ENCODE results near the gene RAPGEF5.

Gene RAPGEF5

GRCh38 chr7:22300839-22301238 is 56.1 kb downstream of the RAPGEF5 start:
- no peak for DNase-seq

DNA sequence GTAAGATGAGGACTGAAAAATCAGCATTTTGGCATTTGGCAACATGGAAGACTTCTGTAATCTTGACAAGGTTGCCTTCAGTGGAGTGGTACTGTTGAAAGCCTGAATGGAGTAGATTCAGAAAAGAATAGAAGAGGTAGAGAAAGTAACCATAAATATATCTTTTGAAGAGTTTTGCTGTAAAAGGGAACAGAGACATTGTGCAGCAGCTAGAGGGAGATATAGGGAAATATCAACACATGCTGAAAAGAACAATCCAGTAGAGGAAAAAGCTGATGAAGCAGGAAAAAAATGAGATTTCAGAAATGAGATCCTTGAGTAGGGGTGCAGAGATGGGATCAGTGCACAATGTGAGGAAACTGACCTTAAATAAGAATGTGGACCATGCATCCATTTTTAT is 60.0 kb downstream of the RAPGEF5 start:
- DNase-seq = no peak

- DNase-seq = no peak
These were observed 60.7 kb downstream of the RAPGEF5 start for GRCh38 chr7:22296265-22296566.

DNA sequence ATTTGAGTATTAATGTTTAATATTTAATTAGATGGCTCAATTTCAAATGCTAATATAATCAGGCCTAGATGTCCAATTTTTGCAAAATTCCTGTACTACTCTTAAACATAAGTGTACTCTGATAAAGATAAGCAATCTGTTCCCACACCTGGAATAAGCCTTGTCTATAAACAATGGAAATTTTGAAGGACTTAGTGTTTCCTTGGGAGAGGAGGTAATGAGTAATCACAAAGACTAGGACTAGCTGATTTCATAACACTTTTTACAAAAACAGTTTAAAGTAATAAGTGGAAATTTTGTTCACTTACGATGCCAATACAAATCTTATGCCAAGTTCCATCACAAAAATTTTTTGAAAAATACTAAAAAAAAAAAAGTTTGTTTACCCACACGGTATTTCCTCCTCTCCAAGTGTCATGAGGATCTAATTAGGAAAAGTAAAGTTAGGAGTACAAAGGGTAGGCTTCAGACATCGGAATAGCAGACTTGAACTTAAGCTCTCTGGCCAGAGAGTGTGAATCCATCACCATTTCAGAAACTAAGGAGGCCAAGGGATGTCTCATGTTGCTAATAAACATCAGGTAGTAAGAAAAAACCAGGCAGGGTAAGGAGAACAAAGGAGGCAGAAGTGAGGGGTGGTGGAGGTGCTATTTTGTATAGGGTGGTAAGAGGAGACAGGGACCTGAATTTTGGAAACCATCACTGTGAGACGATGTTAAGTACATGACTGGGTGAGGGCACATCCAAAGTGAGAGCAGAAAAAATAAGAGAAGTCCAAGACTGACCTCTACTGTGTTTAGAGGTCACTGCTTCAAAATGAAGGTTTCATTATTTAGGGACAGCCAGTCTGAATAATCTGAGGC is 61.3 kb downstream of the RAPGEF5 start:
- DNase-seq = no peak

DNA sequence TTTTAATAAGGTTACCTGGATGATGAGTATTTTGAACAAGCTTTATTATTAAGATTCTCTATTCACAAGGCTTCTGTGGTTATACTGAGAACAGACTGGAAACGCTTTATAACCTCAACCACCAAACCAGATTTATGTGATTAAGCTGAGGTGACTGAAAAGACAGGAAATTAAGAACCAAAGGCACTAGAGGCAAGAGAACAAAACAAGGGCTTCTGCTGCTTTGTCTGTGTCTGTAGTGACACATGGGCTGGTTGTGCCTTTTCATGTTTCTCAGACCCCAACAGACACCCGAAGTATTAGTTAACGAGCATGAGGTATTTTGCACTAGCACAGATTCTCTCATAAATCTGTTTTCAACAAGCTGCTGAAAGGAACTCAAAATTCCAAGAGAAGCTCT is 64.4 kb downstream of the RAPGEF5 start:
- DNase-seq = no peak

GRCh38 chr7:22291977-22292376 is 65.0 kb downstream of the RAPGEF5 start:
- DNase-seq = no peak

- no peak for DNase-seq
These were observed 68.8 kb downstream of the RAPGEF5 start for GRCh38 chr7:22288202-22288601.

DNA sequence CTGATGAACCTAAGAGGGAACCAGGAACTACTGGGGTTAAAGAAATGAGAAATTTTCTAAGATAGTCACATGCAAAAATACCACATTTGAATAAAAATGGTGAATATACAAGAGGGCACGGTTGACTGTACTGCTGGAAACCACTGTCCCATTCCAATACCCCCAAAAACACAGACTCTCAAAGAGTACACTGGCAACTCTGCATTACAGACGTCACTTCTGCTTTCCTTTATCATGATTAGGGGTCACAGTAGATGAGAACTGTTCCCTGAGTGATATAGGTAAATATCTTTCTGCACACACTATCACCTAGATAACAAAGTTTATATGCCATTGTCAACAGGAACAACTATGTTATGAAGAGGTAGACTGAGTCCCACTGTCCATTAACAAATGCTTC is 69.5 kb downstream of the RAPGEF5 start:
- no peak for DNase-seq

DNA sequence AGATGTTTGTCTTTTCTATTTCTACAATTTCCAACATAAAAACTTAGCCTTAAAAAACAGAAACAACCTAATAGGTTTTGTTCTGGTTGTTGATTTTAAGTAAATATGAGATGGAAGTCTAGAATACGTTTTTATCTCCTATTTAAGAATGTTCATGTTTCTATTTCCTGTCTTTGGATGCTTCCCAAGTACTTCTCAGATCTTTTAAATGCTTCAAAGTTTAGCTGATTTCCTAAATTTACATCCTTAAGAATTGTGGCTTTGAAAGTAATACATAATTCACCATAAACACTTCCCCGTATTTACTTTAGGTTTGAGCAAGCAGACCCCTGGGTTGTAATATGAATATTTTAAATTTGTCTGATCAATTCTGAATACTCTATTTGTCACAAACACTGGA is 70.5 kb downstream of the RAPGEF5 start:
- DNase-seq = no peak

GRCh38 chr7:22281481-22281880 is 75.5 kb downstream of the RAPGEF5 start:
- no peak for DNase-seq

DNA sequence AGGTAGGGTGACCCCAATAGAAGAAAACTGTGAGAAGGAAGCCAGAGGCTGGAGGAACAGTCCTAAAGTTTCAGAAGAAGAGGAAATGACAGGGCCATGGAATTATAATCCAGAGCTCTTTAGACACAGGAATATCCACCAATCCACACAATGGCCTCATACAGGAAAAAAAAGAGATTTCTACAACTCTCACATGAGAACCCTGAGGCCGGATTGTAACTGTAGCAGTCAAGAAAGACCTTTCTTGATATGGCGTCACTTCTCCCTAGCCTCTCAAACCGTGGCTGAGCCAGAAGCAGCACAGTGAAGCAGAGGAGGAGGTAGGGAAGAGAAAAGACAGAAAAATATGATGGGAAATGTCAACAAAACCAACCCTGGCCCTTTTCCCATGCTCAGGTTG is 76.9 kb downstream of the RAPGEF5 start:
- DNase-seq = no peak

GRCh38 chr7:22278660-22279059 is 78.3 kb downstream of the RAPGEF5 start:
- DNase-seq = no peak

DNA sequence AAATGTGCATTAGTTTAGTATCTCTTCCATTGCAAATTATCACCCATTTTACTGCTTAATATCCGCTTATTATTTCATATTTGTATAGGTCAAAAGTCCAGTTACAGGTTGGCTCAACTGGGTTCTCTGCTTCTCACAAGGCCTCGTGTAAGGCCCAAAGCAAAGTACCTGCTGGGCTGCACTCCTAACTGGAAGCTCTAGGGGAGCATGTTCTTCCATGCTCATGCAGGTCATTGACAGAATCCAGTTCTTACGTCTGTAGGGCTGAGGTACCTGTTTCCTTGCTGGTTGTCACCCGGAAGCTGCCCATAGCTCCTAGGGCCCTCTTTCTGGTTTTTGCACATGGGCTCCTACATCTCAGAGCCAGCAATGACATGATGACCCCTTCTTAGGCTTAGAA is 79.6 kb downstream of the RAPGEF5 start:
- DNase-seq = no peak

GRCh38 chr7:22275661-22276060 is 81.3 kb downstream of the RAPGEF5 start:
- no peak for DNase-seq

GRCh38 chr7:22271311-22271710 is 85.6 kb downstream of the RAPGEF5 start:
- DNase-seq = no peak

DNA sequence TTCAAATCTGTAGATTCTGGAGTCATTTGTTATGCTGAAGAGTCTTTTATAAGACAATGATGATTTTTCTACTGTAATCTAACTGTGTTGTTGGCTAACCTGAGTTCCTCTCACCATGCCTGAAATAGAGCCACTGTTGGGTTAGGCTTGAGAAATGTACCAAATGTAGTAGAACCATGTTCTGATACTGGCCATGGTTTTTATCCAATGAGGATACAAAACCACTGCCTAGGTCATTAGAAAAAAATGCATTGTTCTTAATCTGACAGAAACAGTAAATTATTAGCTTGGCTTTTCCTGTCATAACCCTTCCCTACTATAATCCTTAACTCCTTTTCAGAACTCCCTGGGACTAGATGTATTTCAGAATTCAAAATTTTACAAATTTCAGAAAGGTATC is 86.6 kb downstream of the RAPGEF5 start:
- DNase-seq = no peak

DNA sequence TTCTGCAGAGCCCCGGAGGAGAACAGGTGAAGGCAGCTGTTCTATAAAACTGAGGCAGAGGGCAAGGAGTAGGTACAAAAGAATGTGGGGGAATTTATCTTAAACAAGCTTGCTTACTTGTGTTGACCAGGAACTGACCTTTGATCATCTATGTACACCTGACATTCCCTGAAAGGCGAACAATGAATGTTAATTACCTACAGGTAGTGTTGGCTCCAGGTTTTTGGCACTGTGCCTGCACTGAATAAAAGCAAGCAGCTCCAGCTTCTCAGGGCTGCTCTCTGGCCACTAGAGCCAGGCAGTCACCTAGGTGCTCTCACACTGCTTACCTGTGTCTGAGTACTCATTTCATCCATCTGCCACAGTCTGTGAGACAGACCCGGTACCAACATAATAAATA is 87.0 kb downstream of the RAPGEF5 start:
- DNase-seq = no peak

DNA sequence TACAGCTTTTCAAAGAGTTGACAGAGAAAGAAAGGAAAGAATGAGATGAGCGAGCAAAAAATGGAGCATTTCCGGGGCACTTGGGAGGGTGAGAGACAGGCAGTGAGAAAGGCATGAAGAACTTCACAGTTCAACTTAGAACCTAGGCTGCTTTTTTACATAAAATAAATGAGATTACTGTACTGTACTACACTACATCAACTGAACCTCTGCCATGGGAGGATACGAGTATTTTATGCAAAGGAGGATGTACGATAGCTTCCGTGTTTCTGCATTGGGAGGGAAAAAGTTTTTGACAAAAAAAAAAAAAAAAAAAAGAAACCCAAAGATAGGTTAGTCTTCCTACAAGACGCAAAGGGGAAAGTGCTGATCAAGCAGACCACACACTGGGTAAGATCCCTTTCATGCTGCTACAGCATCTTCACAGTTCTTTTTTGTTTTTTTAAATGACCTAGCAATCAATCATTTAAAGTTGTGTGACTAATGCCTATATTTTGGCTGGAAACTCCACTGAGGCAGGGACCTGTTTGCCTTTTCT is 88.0 kb downstream of the RAPGEF5 start:
- DNase-seq = no peak

DNA sequence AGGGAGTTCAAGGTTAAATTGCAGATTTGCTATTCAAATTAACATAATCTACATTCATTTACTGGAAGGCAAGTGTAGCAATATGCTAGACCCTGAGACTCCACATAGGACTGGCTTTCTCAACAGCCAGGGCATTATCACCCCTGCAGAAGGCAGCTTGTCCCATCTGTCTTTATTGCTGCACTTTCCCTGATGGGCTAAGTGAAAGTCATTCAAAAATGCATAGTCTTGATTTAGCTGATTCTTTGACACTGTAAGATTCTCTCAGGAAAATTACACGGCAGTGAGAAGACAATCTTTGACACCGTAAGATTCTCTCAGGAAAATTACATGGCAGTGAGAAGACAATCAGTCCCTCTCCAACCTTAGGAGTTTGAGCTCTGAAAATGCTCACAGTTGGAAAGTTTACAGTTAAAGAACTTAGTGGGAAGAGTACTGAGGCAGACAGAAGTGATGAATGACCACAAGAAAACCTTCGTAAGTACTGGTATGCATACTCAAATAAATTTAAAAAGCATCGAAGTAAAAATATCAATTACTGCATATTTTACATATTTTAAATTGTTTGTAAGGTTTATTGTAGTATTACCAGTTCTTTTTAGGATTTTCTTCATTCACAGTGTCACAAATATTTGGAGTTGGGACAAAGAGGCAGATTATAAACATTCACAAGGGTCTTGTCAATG is 88.9 kb downstream of the RAPGEF5 start:
- no peak for DNase-seq

GRCh38 chr7:22262538-22262937 is 94.4 kb downstream of the RAPGEF5 start:
- no peak for DNase-seq

DNA sequence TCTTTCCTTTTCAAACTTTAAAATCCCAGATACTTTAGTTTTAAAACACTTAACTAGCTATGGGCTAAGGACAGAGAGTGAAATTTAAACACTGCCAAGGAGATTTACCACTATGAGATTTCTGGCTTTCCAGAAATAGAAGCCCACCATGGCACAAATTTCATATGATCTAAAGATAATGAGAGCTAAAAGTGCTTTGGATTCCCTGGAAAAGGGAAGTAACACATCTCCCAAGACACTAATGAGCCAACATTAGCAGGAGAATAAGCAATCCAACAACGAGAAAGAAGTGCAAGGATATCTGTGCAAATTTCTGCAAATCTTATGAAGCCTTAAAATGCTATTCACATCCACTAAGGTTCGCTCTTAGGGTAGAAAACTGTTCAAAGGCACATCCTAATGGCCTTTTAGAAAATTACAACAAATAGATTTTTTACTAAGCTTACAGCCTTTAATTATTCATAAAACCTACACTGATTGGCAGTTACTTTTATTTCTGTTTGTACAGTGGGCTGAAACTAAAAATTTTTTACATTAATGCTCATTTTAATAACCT is 100.3 kb downstream of the RAPGEF5 start:
- DNase-seq = no peak

GRCh38 chr7:22255834-22256233 is 101.1 kb downstream of the RAPGEF5 start:
- no peak for DNase-seq

GRCh38 chr7:22255342-22255741 is 101.6 kb downstream of the RAPGEF5 start:
- DNase-seq = no peak

GRCh38 chr7:22252936-22253536 is 103.9 kb downstream of the RAPGEF5 start:
- DNase-seq = no peak

Measured in GDM1 (cell line).